K562 (cell line): ENCODE results near the gene TSPAN18.

Experiments
- CAMTA2 ChIP-seq: fragments of 250-450 bp; sonication (Bioruptor Pico); conservative IDR thresholded peaks from 2 replicates; pipeline ENCODE4 v1.5.1; 2022
- CBX2 ChIP-seq: fragments of 200-600 bp; sonication (generic); IDR thresholded peaks from one replicate; pipeline ENCODE4 v1.6.1; 2012; ENCODE audit warnings: mild to moderate bottlenecking, low read length, inconsistent platforms; ENCODE audit not compliant: insufficient read depth, poor library complexity, severe bottlenecking
- CTCF ChIP-seq, 3 experiments: IDR thresholded peaks in 2 of 3; conservative IDR thresholded peaks in 1 of 3; 2 replicates each; pipeline ENCODE4 v1.5.1; 2011 to 2012; ENCODE audit warnings: low read length in 3 of 3, mild to moderate bottlenecking in 3 of 3, control low read depth in 2 of 3, improper control_type of control experiment in 1 of 3, inconsistent platforms in 1 of 3, low read depth in 1 of 3, mixed read lengths in 1 of 3, moderate library complexity in 1 of 3; ENCODE audit not compliant: insufficient read depth in 2 of 3
- KDM4B ChIP-seq, 2 experiments: fragments of 450-650 bp in 1 of 2; sonication (generic) in 1 of 2; IDR thresholded peaks; 2 replicates each; pipeline ENCODE4 v1.6.1; 2016 to 2017; ENCODE audit warnings: borderline replicate concordance in 2 of 2, antibody characterized with exemption in 1 of 2, low read depth in 1 of 2, mild to moderate bottlenecking in 1 of 2
- MYC ChIP-seq, 2 experiments: fragments of 250-450 bp in 1 of 2; sonication (Bioruptor Pico) in 1 of 2; IDR thresholded peaks; 2 replicates each; pipeline versions ENCODE4 v1.5.1 to v1.6.1; 2012 to 2021; ENCODE audit warnings: low read depth in 2 of 2, borderline replicate concordance in 1 of 2, improper control_type of control experiment in 1 of 2, low read length in 1 of 2, mild to moderate bottlenecking in 1 of 2, moderate library complexity in 1 of 2

DNA sequence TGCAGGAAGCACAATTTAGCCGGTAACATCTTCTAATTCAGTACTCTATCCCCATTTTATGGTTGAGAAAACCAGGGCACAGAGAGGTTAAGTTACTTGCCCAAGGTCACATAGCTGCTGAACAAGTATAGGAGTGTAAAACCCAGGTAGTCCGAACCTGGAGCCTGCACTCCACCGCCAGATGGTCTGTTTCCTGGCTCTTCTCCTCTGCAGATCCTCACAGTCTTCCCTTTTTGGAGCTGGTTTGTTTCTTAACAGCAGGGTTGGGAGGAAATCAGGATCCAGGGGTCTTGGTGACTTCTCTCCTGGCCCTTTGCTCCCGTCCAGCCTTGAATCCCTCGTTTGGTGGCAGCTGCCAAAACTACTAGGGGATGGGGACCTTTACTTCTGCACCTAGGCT lies 12.0 kb downstream of the TSPAN18 start:
- TF ChIP-seq KDM4B (IDR thresholded peaks at IDR 0.05; ENCODE audit: borderline replicate concordance in 2 of 2, low read depth in 1 of 2) = no peak
- no peak for TF ChIP-seq MYC (IDR thresholded peaks at IDR 0.05; ENCODE audit: low read depth, low read length)
- TF ChIP-seq MYC (CRISPR knock-in tag; IDR thresholded peaks at IDR 0.05; ENCODE audit: borderline replicate concordance, low read depth) = no peak
- no peak for TF ChIP-seq CAMTA2
- no peak for TF ChIP-seq CTCF (IDR thresholded peaks at IDR 0.05 in 2 of 3, conservative IDR thresholded peaks at IDR 0.05 in 1 of 3; ENCODE audit: insufficient read depth in 2 of 3, low read depth in 1 of 3, low read length in 3 of 3)
- TF ChIP-seq CBX2 = no peak
